Loucy (cell line): ENCODE measurements around the gene CSNK1G1.
A peak's percentile ranks its signal among the peaks of the same experiment; 100 is the strongest.
"Not testable (repeated sequence)": the region's sequence is repeated elsewhere in the genome, so short reads cannot be mapped to it uniquely, and the experiment has no call there.

Experiments
- H2AFZ ChIP-seq: fragments of 200-600 bp; sonication (generic); 2 replicates; pipeline ENCODE4 v1.6.0; 2016; ENCODE audit warnings: antibody characterized with exemption, mild to moderate bottlenecking, low read length, moderate library complexity
- H3F3A ChIP-seq: fragments of 200-600 bp; 2 replicates; pipeline ENCODE4 v1.6.0; 2016; ENCODE audit warnings: antibody characterized with exemption, low read depth, mild to moderate bottlenecking
- H3K27me3 ChIP-seq: fragments of 200-600 bp; sonication (generic); 2 replicates; pipeline ENCODE4 v1.6.1; 2014; ENCODE audit warnings: low read length, mild to moderate bottlenecking; ENCODE audit not compliant: insufficient read depth, poor library complexity, severe bottlenecking
- H3K36me3 ChIP-seq: fragments of 200-600 bp; sonication (generic); 2 replicates; pipeline ENCODE4 v1.6.1; 2016; ENCODE audit warnings: low read length; ENCODE audit not compliant: insufficient read depth
- H3K4me1 ChIP-seq: fragments of 200-600 bp; sonication (generic); 2 replicates; pipeline ENCODE4 v1.5.1; 2014; ENCODE audit warnings: low read length, mild to moderate bottlenecking; ENCODE audit not compliant: insufficient read depth, poor library complexity, severe bottlenecking
- H3K4me2 ChIP-seq: fragments of 200-600 bp; sonication (generic); 2 replicates; pipeline ENCODE4 v1.6.0; 2014; ENCODE audit warnings: antibody characterized with exemption, low read length, low read depth, mild to moderate bottlenecking; ENCODE audit not compliant: poor library complexity, severe bottlenecking
- H3K4me3 ChIP-seq: fragments of 200-600 bp; sonication (generic); 2 replicates; pipeline ENCODE4 v1.5.1; 2014; ENCODE audit warnings: low read length, mild to moderate bottlenecking, mixed read lengths; ENCODE audit not compliant: poor library complexity, severe bottlenecking
- H3K79me2 ChIP-seq: fragments of 200-600 bp; sonication (generic); 2 replicates; pipeline ENCODE4 v1.6.1; 2014; ENCODE audit warnings: low read length; ENCODE audit not compliant: insufficient read depth
- H3K9ac ChIP-seq: fragments of 200-600 bp; sonication (generic); 2 replicates; pipeline ENCODE4 v1.6.0; 2014; ENCODE audit warnings: mild to moderate bottlenecking, low read depth, low read length, moderate library complexity; ENCODE audit not compliant: poor library complexity, severe bottlenecking
- H3K9me2 ChIP-seq: fragments of 200-600 bp; sonication (generic); replicated peaks from 2 replicates; pipeline ENCODE4 v1.6.1; 2016; ENCODE audit warnings: low read depth, low read length, mixed read lengths
- H3K9me3 ChIP-seq: fragments of 200-600 bp; sonication (generic); 2 replicates; pipeline ENCODE4 v1.6.1; 2014; ENCODE audit warnings: mild to moderate bottlenecking, antibody characterized with exemption, low read length, low read depth; ENCODE audit not compliant: insufficient read depth
- H4K20me1 ChIP-seq: fragments of 200-600 bp; sonication (generic); 2 replicates; pipeline ENCODE4 v1.6.0; 2014; ENCODE audit warnings: antibody characterized with exemption, low read length, mild to moderate bottlenecking; ENCODE audit not compliant: insufficient read depth, poor library complexity, severe bottlenecking
- EZH2phosphoT487 ChIP-seq: fragments of 200-600 bp; IDR thresholded peaks from 2 replicates; pipeline ENCODE4 v1.6.1; 2018; ENCODE audit warnings: antibody characterized with exemption, mild to moderate bottlenecking, moderate library complexity, borderline replicate concordance
- TF ChIP-seq, protein P1 (sequence below): fragments of 200-600 bp; sonication (generic); conservative IDR thresholded peaks from 2 replicates; pipeline ENCODE4 v1.5.1; 2014; ENCODE audit warnings: mild to moderate bottlenecking, antibody characterized with exemption, low read length

Gene CSNK1G1

DNA sequence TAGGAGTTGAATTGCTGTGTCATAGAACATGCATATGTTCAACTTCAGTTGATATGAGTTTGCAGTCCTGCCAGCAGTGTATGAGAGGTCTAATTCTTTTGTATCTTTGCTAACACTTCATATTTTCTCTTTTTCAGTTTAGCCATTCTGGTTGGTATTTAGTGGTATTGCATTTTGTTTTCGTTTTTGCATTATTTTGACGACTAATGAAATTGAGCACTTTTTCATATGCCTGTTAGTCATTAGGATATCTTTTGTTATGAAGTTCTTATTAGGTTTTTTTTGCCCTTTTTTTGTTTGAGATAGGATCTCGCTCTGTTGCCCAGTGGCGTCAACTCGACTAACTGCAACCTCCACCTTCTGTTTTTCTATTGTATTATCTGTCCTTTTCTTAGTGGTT is 40.8 kb upstream of the CSNK1G1 start:
- no peak overlapping the region for H3K9ac ChIP-seq
- peaks cover 4% of the 10 kb centered on the region; the same call in 1 of the 2 replicates for H3K79me2 ChIP-seq
- no peak overlapping the region for H3K4me2 ChIP-seq
- no peaks in the 10 kb centered on the region for H3K27me3 ChIP-seq
- no peaks in the 10 kb centered on the region for H3K9me2 ChIP-seq
- H3K36me3 ChIP-seq, result peaks cover 42% of the 10 kb centered on the region; the same call in 1 of the 2 replicates
- TF ChIP-seq, protein P1, sequence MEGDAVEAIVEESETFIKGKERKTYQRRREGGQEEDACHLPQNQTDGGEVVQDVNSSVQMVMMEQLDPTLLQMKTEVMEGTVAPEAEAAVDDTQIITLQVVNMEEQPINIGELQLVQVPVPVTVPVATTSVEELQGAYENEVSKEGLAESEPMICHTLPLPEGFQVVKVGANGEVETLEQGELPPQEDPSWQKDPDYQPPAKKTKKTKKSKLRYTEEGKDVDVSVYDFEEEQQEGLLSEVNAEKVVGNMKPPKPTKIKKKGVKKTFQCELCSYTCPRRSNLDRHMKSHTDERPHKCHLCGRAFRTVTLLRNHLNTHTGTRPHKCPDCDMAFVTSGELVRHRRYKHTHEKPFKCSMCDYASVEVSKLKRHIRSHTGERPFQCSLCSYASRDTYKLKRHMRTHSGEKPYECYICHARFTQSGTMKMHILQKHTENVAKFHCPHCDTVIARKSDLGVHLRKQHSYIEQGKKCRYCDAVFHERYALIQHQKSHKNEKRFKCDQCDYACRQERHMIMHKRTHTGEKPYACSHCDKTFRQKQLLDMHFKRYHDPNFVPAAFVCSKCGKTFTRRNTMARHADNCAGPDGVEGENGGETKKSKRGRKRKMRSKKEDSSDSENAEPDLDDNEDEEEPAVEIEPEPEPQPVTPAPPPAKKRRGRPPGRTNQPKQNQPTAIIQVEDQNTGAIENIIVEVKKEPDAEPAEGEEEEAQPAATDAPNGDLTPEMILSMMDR, result no peak
- no peak for TF ChIP-seq EZH2phosphoT487
- no peak overlapping the region for H2AFZ ChIP-seq
- no peaks in the 10 kb centered on the region for H4K20me1 ChIP-seq
- H3K9me3 ChIP-seq, result no peaks in the 10 kb centered on the region
- peaks cover 5% of the 10 kb centered on the region for H3K4me1 ChIP-seq
- no peak overlapping the region for H3K4me3 ChIP-seq
- H3F3A ChIP-seq, result no peaks in the 10 kb centered on the region

DNA sequence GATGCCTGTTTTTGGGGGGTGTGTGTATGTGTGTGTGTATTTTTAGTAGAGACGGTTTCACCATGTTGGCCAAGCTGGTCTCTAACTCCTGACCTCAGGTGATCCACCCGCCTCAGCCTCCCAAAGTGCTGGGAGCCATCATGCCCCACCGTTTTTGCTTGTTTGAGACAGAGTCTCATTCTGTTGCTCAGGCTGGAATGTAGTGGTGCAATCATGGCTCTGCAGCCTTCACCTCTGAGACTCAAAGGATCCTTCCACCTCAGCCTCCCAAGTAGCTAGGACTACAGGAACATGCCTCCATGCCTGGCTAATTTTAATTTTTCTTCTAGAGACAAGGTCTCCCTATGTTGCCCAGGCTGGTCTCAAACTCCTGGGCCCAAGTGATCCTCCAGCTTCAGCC is 36.5 kb upstream of the CSNK1G1 start:
- not testable (repeated sequence) for H3K4me3 ChIP-seq, H3K9ac ChIP-seq, H3F3A ChIP-seq, H3K27me3 ChIP-seq, H3K9me3 ChIP-seq, H4K20me1 ChIP-seq, H3K9me2 ChIP-seq, H2AFZ ChIP-seq
- Histone ChIP-seq H3K79me2 (peaks cover 23% of the 10 kb centered on the region), H3K4me1 (peaks cover 14% of the 10 kb centered on the region), H3K4me2 (peak overlapping the region; percentile 31), H3K36me3 (peaks cover 16% of the 10 kb centered on the region; the same call in 1 of the 2 replicates)

DNA sequence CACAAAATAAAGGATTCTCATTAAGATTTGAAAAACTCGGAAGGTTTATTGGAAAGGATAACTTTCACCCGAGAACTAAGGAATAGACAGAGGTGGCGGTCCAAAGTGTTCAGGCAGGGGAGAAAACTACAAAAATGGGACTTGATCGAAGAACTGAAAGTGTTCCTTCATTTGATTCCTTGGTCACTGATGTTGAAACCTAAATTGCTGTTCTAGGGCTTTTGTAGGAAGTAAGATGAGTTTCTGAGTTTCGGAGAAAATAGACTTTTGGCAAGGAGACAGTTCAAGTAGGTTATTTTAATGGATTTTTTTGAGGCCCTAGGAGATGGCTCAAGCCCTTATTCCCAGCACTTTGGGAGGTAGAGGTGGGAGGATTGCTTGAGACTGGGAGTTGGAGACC is 33.1 kb upstream of the CSNK1G1 start:
- Histone ChIP-seq H3K79me2 (peaks cover 30% of the 10 kb centered on the region), H2AFZ (no peak overlapping the region), H3K4me2 (peak overlapping the region; percentile 70), H4K20me1 (no peaks in the 10 kb centered on the region), H3K4me3 (peak overlapping the region; percentile 94), H3F3A (no peaks in the 10 kb centered on the region), H3K4me1 (peaks cover 18% of the 10 kb centered on the region), H3K36me3 (no peaks in the 10 kb centered on the region), H3K27me3 (no peaks in the 10 kb centered on the region), H3K9me2 (no peaks in the 10 kb centered on the region), H3K9me3 (no peaks in the 10 kb centered on the region), H3K9ac (peak overlapping the region; percentile 79)
- no peak for TF ChIP-seq EZH2phosphoT487
- TF ChIP-seq, protein P1, result no peak

DNA sequence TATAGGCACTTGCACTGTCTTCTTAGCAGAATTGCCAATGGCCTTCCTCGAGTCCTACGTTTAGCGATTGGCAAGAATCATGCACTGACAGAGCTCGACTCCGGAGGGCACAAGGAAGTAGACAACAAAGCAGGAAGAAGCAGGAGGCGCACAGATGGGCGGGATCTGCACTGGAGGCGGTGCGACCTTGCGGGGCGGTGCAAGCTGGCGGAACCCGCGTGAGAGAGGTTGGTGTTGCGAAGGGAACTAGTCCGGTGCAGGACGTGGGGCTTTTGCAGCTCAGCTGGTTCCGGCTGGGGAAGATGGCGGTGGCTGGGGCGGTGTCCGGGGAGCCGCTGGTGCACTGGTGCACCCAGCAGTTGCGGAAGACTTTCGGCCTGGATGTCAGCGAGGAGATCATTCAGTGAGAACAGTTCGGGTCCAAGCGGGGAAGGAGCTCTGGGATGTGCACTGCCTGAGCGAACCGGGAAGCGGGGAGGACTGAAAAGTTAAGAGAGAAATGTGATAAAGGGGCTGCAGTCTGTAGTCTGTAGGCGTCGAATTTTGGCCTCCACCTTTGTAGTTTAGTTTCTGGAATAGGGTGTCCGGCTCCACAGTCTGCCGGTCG is 31.7 kb upstream of the CSNK1G1 start, which contains the start of gene TRIP4:
TRIP4 (plus strand) TSS at position 275 of the 607 bp plus-strand sequence; CDS start at position 303, 28 bp downstream.
- Histone ChIP-seq H3K4me1 (peaks cover 17% of the 10 kb centered on the region), H3K27me3 (no peaks in the 10 kb centered on the region), H3K79me2 (peaks cover 30% of the 10 kb centered on the region), H3K36me3 (no peaks in the 10 kb centered on the region), H2AFZ (peak within 1 kb of the TSS; percentile 91), H3K9me2 (no peaks in the 10 kb centered on the region), H4K20me1 (no peaks in the 10 kb centered on the region), H3F3A (no peaks in the 10 kb centered on the region), H3K9me3 (no peaks in the 10 kb centered on the region), H3K4me3 (peak within 1 kb of the TSS; percentile 94), H3K9ac (peak within 1 kb of the TSS; percentile 79), H3K4me2 (peak within 1 kb of the TSS; percentile 70)
- TF ChIP-seq, protein P1, result no peak
- no peak for TF ChIP-seq EZH2phosphoT487
